AG09309 (cell line): ENCODE measurements around the gene STUB1.

Experiments used
- DNase-seq: peaks from one replicate; pipeline ENCODE4 v3.0.0-alpha.2; 2010; ENCODE audit warnings: low read depth
- H3K4me3 ChIP-seq: 2 replicates; pipeline ENCODE4 v1.5.1; 2011; ENCODE audit warnings: mild to moderate bottlenecking, low read depth, low read length, moderate library complexity; ENCODE audit not compliant: control insufficient read depth
- CTCF ChIP-seq: IDR thresholded peaks from 2 replicates; pipeline ENCODE4 v1.5.1; 2011; ENCODE audit warnings: mild to moderate bottlenecking, low read depth, low read length, inconsistent platforms; ENCODE audit not compliant: insufficient read depth, control insufficient read depth; ENCODE audit errors: missing control alignments

The STUB1 gene

GRCh38 chr16:723695-724094, 43.5 kb downstream of the STUB1 start:
- H3K4me3 ChIP-seq, result no peak overlapping the region
- DNase-seq, result no peak
- TF ChIP-seq CTCF, result no peak

GRCh38 chr16:724188-725040, 44.2 kb downstream of the STUB1 start:
- DNase-seq, result no peak
- H3K4me3 ChIP-seq, result no peak overlapping the region
- no peak for TF ChIP-seq CTCF

GRCh38 chr16:725041-725376, 44.8 kb downstream of the STUB1 start:
- no peak for DNase-seq
- no peak overlapping the region for H3K4me3 ChIP-seq
- no peak for TF ChIP-seq CTCF

DNA sequence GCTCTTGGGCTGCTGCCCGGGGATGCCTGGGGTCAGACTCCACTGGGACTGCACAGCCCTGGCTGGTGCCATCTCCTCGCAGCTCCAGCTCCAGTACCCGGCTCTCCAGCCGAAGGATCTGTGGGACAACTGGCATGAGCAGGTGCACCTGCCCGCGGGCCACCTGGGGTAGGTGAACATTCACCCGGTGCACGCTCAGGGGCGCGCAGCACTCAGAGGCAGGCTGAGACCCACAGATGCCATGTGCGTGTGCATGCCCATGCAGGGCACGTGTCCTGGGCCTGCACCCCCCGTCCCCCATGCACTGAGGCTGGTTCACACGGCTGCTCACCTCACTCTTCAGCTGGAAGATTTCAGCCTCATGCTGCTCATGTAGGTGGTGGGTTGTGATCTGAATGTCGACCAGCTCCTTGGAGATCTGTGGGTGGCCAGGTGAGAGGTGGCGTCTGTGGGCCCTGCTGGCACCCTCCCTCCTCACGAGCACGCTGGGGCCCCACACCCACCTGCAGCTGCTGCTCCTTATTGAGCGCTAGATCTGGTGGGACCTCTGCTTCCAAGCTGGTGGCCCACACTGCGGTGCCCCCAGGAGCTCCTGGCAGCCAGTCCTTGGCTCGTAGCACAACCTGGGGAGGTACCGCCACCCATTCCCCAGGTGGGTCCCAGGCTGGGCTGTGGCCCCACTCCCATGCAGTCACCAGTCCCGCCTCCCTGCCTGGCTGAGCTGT, 45.4 kb downstream of the STUB1 start:
- DNase-seq, result no peak
- H3K4me3 ChIP-seq, result no peak overlapping the region
- TF ChIP-seq CTCF, result no peak

DNA sequence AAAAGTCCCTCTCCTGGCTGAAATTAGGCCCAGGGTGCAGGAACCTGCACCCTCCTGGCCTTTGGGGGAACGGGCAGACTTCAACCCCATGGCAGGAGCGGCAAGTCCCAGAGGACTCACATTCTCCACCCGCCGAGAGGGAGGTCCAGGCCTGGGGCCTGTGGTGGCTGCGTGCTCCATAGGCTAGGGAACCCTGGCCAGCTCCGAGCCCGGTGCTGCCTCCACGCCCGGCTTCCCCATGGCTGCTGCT, 45.9 kb downstream of the STUB1 start:
- no peak for DNase-seq
- TF ChIP-seq CTCF, result no peak

DNA sequence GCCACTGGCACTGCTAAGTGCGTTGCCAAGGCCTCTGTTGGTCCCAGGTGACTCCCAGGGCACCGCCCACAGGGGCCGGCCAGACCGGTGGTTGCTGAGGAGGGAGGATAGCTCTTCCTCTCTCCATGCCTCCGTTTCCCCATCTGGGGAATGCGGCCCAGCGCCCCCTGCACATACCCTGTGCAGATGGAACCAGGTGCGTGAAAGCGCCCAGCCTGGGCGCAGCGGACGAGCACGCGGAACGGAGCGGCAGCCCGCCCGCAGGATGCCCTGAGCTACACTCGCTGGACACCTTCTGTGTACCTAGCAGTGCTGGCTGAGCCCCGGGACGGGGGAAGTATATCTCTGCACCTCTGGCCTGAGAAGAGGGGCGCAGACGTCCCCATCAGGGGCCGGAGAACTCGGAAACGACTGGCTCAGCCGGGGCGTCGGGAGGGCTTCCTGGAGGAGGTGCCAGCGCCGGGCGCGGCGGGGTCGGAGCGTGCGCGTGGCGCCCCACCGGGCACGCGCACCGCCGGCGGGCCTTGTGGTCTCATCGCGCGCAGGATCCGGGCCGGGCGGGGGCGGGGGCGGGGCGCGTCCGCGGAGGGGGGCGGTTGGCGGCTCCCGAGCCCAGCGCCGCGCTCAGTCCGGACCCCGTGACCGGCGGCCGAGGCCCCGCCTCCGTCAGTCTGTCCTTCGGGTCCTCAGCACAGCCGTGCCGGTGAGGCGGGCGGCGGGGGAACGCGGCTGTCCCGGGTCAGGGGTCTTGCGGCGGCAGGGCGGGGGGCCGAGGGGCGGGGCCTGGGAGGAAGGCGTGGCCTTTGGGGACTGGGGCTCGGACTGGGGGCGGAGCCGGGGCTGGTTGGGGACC, 46.5 kb downstream of the STUB1 start, which contains the start of the genes CCDC78 and HAGHL:
Gene CCDC78 (minus strand): TSS at position 6 of the 853 bp plus-strand sequence. CDS start 76 bp downstream, outside the sequence.
Gene HAGHL (plus strand): TSS at position 669 of the 853 bp plus-strand sequence. CDS start 404 bp downstream, outside the sequence.
- peak within 1 kb of the TSS; percentile 57 for H3K4me3 ChIP-seq
- no peak for TF ChIP-seq CTCF
- DNase-seq, result no peak

More for the DNA sequence above, 45.9 kb downstream of the STUB1 start:
- H3K4me3 ChIP-seq, result no peak overlapping the region
